Stimulated activated CD4-positive, alpha-beta T cell treated with anti-CD3 and anti-CD28 coated beads, Interleukin-15, amount 100 ng/mL, for 24 hours (primary cell): ENCODE data around the gene AGAP9.
"Not testable (repeated sequence)": the region's sequence is repeated elsewhere in the genome, so short reads cannot be mapped to it uniquely, and the experiment has no call there.

Experiments
- DNase-seq: peaks from one replicate; pipeline ENCODE4 v3.0.0-alpha.2; 2020

AGAP9 gene

DNA sequence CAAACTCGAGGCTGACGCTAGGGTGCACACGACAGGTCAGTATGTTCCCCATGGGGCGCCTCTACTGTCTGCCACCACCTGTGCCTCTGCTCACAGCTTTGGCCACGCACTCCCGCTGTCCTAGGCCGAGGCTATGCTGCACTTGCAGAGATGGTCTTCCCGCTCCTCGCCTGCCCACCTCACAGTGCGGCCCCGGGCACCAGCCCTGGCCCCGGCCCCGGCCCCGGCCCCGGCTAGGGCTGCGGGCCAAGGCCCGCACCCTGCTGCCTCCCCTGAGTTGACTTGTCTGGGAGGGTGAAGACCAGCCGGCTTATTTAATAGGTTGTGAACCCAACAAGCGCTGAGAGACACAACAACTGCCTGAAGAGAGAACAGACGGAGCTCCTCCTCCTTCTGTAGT is at the start of gene AGAP9:
AGAP9 (minus strand) TSS at position 164 of the 400 bp plus-strand sequence; CDS start at position 52, 112 bp downstream.
- not testable (repeated sequence) for DNase-seq

DNA sequence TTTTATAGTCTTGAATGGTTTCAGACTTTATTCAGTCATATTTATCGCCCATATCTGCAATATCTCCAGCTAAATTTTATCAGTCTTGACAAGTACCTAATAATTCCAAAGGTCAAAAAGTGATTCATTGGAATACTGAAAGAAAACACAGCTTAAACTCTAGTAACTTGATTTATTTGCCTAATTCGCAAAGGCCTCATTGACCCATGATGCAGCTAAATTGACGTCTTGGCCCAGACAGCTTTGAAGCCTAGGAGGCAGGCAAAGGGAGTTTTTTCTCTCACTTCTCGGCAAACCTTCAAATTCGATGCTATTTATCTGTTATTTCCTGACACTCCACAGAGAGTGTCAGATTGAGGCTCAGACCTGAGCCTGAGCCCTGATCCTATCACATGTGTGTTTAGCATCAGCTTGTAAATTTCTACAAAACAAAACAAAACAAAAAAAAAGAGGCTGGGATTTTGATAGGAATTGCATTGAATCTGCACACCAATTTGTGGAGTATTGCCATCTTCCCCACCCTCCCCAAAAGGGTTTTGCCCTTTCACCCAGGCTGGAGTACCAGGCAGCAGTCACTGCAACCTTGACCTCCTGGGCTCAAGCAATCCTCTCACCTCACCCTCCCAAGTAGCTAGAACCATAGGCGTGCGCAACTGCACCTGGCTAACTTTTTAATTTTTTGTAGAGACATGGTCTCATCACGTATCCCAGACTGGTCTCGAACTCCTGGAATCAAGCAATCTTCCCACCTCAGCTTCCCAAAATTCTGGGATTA is 47.9 kb upstream of the AGAP9 start:
- not testable (repeated sequence) for DNase-seq

DNA sequence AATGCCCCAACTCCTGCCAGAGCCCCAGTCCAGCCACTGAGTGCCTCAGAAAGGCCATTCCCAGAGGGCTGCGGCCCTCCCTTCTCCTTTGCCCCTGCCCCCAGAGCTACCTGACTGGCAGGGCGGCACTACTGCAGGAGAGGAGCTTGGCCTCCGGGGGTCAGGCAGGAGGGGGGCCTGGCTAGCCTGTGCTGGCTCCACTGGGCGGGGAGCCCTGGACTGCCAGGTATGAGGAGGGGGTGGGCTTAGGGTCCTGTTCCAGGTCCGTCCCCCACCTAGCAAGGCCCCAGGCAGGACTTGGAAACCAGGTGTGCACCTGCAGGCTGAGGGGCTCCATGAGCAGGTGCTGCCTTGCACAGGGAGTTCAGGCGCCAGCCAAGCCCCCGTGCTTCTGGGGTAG is 43.3 kb upstream of the AGAP9 start:
- not testable (repeated sequence) for DNase-seq

DNA sequence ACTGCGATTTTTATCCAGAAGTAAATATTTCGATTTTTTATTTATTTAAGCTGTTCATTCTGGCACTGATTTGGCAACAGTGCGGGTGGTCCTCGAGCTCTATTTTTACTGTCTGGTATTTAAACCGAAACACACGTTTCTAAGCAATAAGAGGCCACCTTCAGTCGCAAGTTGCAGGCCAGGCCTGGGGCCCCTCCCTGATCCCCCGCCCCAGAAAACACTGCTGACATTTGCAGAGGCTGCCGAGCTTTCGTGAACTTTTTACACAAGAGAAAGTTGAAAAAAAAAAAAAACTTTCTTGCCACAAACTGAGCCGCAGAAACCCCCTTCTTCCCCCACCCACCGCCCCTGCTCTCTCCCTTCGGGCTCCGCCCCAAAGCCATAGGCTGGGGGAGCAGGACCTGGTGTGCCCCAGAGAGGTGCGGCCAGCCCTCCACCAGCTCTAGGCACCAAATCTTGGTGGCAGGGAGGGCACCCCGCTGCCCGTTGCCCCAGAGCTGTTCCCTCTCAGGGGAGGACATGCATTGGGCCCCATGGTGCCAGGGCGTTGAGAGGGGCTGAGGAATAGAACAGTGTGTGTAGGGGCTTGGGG is 42.8 kb upstream of the AGAP9 start:
- not testable (repeated sequence) for DNase-seq

DNA sequence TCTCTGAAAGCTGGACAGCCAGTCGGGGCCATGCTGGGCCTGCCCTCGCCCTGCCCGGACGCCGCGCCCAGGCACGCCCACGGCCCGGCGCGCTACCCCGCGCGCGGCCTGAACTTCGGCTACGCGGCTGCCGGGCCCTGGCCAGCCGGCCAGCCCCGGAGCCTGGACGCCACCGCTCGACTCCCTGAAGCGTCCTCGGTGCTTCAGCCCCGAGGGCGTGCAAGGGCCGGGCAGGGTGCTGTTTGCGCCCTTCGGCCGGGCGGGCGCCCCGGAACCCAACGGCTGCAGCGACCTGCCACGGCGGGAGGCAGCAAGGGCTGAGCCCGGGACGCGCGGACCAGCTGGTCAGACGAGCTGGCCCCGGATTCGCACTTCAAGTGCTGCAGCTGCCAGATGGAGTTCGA is 42.1 kb upstream of the AGAP9 start:
- not testable (repeated sequence) for DNase-seq

DNA sequence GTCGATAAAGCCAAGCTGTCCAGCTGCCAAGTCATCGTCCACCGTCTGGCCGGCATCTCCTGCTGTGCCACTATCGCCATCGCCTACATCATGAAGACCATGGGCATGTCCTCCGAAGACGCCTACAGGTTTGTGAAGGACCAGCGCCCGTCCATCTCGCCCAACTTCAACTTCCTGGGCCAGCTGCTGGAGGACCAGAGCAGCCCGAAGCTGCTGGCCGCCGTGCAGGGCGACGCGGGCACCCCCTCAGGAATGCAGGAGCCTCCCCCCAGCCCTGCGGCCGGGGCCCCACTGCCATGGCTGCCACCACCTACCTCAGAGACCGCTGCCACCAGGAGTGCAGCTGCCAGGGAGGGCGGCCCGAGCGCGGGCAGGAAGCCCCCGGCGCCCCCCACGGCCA is 41.5 kb upstream of the AGAP9 start:
- DNase-seq = not testable (repeated sequence)

DNA sequence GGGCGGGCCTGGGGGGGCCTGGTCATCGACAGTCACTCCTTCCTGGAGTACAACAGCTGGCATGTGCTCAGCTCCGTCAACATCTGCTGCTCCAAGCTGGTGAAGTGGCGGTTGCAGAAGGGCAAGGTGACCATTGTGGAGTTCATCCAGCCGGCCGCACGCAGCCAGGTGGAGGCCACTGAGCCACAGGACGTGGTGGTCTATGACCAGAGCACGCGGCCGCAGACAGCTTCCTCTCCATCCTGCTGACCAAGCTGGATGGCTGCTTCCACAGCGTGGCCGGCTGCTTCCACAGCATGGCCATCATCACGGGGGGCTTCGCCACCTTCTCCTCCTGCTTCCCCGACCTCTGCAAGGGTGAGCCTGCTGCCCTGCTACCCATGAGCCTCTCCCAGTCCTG is 40.9 kb upstream of the AGAP9 start:
- not testable (repeated sequence) for DNase-seq

DNA sequence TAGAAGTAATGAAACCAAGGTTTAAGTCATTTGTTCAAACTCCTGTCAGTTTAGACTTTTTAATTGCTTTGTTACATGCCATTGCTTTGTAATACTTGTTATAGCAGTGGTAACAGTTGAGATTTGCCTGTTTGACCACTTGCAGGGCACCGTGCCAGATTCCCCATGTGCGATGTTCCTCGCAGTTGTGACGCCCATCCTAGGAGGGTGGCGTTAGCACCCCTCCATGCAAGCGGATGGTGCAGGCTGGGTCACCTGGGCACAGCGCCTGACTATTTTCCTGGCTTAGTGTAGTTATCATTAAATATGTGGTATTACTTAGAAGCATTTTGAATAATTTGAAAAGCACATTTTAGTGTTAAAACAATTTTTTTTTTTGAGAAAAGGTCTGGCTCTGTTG is 37.0 kb upstream of the AGAP9 start:
- DNase-seq = not testable (repeated sequence)

DNA sequence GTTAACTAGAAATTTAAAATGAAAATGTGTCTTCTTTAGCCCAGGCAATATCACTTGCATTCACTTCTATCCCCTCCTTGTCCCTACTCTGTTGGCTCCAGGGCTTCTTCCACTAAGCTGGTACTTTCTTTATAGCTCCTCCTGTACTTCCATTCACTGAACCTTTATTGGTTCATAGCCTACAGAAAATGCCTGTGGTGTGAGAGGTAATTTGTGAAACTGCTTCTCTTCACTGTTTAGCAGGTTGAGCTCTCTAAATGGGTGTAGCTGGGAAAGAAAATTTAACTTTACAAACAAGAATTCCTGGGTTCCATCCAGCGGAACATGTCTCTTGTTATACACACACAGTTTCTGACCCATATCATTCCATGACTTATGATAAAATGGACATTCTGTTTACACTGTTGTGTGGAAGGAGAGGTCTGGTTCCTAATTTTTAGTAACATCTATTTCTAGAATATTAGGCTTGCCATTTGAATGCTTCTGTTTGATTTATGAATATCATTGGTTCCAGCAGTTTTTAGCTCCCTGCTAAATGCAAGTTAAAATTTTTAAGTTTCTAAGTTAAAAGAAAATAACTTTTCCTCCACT is 36.4 kb upstream of the AGAP9 start:
- DNase-seq = not testable (repeated sequence)

DNA sequence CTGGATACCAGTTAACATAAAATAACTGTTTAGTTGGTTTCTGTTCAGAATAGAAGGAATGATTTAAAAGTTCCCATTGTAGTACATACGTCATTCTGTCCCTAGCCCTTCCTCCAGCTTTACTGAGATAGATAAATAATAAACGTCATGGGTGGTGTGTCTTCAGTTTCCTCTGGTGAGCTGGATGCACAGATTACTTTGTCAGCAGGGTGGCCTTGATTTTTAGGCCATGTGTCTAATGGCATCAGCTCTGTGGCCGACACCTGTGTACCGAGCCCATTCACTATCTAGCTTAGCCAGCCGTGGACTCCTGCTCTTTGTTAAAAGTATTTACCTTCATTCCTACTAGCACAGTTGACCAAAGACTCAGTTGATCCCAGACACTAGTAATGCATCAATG is 34.7 kb upstream of the AGAP9 start:
- DNase-seq = not testable (repeated sequence)

DNA sequence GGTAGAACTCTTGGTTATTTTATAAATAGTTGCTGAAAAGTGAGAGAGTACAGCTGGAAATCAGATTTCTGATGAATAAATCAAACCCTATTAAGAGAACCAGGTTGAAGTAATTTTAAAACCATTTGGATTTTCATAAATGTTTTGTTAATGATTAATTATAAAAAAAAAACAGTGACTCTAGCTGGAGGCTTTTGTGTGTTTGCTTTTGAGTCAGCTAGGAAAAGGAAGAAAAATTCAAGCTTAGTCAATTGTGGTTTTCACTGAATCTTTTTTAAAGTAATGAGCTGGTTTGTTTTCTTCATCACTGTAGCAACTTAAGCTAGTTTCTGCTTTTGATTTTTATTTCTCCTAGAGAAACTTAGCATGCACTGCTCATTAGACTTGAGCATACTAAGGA is 34.2 kb upstream of the AGAP9 start:
- not testable (repeated sequence) for DNase-seq

DNA sequence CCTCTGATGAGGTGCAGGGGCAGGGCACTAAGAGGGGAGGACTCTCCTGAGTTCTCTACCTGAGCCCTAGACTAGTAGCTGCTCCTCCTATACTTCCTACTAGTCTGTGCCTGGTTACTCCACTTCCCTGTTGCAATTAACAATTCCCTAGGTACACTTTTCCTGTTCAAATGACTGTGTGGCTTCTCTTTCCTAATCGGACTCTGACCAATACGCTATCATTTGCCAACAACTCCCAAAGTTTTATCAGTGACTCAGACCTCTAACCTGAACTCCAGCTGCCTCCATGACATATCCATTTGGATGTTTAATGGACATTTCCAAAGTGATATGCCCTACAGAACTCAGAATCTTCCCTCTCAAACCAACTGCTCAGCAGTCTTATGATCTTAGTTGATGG is 31.9 kb upstream of the AGAP9 start:
- not testable (repeated sequence) for DNase-seq

DNA sequence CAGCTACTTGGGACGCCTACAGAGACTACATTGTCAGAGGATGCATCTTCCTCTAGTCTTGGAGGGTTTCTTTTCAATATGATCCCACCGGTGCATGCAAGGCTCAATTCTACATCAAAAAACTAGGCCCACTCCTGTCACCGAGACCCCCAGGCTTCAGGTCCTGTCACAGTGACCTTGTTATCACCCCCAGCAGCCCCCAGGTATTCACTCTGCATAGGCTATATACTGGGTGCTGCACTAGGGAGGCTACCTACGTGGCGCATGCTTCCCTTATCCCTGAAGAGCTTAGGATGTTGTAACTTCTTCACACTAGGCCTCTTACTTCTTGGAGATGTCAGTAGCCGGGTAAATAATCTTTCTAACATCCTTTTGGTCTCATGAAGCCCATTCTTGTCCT is 31.1 kb upstream of the AGAP9 start:
- DNase-seq = not testable (repeated sequence)

DNA sequence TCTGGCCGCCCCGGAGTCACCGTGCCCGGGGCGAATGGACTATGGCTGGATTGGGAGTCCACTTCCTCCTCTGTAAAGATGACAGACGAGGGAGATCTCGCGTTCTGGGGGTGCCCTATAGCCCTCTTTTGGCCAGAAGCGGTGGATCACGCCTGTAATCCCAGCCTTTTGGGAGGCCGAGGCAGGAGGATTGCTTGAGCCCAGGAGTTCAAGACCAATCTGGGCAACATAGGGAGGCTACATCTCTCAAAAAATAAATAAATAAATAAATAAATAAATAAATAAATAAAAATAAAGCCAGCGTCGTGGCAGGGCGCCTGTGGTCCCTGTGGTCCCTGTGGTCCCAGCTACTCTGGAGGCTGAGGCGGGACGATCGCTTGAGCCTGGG is 30.4 kb upstream of the AGAP9 start:
- peak; percentile 10 for DNase-seq

DNA sequence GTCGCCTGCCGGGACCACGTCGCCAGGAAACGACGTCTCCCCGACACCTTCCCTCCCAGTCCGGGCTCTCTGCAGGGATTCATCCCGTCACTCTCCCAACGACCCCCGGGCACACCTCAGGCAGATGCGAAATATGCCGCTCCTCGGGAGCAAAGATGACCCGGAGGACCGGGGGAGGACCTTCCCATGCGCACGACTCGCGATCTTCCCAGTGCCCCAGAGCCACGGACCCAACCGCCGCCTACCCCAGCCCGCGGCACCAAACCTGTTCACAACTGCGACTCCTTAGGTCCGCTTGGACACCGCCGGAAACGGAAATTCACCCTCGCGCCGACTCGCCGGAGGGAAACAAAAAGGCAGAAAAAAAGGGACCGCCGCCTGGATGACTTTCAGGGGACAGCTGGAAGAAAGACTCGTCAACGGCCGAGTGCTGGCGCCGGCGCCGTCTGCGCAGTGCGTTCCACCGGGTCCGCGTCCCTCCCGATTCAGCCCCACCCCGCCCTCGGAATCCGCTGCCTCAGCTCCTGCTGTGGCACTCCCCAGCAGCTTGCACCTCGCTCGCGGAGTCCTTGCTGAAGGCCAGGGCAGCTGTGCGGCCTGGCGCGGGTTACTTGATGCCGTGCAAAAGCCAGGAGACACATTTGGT is 29.9 kb upstream of the AGAP9 start:
- peak; percentile 89 for DNase-seq

DNA sequence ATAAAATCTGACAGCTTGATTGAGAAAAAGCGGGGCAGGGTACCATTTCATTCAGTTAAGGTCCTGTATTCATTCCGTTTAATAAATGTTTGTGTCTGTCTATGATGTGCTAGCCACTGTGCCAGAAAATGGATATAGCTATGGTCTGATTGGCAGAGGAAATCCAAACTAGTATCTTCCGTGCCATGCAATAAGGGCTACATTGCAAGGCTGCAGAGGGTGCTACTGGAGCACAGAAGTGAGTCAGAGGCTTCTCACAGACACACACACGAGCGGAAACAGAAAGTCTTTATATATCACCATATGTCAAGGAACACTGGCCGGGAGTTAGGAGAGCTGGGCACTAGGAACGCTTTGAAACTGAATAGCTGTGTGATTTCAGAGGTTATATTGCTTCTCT is 29.3 kb upstream of the AGAP9 start:
- peak; percentile 57 for DNase-seq

DNA sequence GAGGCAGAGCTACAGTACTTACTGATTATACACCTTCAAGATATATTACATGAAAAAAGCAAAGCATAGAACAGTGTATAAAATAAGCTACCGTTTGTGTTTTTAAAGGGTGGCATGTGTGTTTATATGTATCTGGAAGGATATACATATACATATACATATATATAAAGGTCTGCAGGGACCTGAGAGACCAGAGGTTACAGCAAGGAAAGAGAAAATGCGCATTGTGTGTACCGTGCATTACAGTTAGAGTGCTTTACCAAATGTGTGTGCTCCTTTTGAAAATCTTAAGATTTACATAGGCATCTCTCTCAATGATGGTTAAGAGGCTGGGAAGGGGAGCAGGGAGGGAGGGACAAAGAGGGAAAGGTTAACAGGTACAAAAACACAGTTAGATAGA is 23.8 kb upstream of the AGAP9 start:
- DNase-seq = not testable (repeated sequence)

DNA sequence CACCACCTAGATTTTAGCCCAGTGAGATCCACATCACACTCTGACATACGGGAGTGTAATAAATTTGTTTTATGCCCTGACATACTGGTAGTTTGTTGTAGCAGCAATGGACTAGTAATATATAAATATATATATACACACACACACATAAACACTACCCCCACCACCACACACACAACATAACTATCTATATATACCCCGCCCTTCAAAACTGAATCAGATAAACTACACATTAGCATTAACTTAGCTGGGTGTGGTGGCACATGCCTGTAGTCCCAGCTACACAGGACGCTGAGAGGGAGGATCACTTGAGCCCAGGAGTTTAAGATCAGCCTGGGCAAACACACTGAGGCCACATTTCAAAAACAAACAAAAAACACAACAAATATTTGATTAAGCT is 13.0 kb upstream of the AGAP9 start:
- not testable (repeated sequence) for DNase-seq

DNA sequence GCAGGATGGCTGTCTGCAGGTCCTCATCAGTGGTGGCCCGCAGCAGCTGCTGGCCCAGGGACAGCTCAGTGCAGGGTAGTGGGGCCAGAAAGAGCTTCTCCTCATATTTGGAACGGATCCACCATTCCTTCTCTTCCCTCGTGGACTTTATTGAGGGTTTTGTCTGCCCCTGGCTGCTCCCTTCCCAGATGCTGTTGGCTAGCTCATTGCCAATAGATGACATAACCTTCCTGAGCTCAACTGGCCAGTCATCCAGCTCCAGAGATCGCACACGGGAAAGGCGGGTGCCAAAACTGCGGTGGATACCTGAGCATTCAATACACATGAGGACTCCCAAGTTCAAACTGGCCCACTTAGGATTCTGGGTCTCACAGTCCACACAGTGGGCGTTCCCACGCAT is 21.1 kb downstream of the AGAP9 start:
- not testable (repeated sequence) for DNase-seq

DNA sequence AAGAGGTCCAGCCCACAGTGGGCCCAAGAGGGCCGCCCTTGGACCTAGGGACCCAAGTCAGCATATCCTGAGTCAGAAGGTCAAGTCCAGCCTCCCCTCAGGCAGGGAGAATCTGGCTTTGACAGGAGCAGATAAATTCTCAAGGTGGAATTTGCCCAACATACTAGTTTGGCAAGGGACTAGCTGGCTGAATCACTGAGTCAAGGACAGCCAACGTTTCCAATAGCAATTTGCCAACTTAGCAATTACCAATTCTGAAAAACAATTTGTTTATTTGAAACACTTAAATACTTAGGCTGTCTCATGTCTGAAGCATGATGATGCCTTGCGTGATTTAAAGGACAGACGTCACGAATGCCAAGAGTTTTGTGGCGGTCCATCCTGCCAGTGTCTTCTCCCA is 29.2 kb downstream of the AGAP9 start:
- not testable (repeated sequence) for DNase-seq

DNA sequence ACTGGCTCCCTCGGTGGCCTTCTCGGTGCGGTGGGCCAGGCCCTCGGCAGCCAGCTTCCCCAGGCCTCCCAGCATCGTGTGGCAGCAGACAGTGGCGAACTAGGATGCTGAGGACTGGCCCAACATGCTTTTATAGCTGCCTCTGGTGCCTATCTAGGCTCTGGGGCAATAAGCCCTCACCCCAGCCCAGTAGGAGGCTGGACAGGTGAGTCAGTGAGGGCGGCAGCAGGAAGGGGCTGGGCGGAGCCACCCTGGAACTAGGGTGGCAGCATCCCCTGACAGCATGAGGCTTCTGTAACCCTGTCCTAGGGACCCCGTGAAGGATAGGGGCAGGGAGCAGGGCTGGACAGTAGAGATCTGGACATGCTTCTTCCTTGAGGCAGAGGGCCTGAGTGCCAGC is 31.8 kb downstream of the AGAP9 start, which contains the start of gene FAM25G:
FAM25G (minus strand) TSS at position 101 of the 400 bp plus-strand sequence; CDS start at position 75, 26 bp downstream.
- DNase-seq = not testable (repeated sequence)

DNA sequence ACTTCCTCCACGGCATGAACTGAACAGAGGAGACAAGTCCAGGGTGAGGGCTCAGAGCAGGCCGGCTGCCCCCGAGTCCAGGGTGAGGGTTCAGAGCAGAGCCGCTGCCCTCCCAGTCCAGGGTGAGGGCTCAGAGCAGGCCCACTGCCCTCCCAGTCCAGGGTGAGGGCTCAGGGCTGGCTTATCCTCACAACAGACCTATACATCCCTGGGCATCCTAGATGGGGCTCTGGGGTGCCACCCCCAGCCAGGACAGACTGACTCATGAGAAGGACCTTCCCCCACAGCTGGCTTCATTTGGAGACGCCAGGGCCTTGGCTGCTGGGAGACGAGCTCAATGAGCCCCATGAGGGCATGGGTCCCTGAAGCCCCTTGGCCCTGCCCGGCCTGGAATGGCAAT is 33.8 kb downstream of the AGAP9 start:
- not testable (repeated sequence) for DNase-seq

DNA sequence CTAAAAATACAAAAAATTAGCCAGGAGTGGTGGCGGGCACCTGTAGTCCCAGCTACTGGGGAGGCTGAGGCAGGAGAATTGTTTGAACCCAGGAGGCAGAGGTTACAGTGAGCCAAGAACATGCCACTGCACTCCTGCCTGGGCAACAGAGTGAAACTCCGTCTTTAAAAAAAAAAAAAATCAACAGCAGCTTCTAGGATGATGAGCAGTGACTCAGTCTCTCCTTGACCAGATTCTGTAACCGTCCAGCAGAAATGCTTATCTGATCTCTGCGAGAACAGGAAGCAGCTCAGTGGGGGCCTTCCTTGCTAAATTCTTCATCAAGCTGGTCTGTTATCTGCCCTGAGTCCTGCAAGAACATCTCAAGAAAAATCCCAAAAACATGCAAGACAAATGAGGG is 37.5 kb downstream of the AGAP9 start:
- not testable (repeated sequence) for DNase-seq
